HG02840 (cell line): ENCODE measurements around the gene TXNL4A.
A peak's percentile ranks its signal among the peaks of the same experiment; 100 is the strongest.
"Not testable (repeated sequence)": the region's sequence is repeated elsewhere in the genome, so short reads cannot be mapped to it uniquely, and the experiment has no call there.

Source experiments
- ATAC-seq: cut with Tn5 transposase; IDR thresholded peaks from one replicate; pipeline ENCODE4 v1.9.1; 2021; ENCODE audit warnings: mild to moderate bottlenecking, moderate library complexity, moderate number of reproducible peaks; ENCODE audit not compliant: unreplicated experiment, low FRiP score

The TXNL4A gene

DNA sequence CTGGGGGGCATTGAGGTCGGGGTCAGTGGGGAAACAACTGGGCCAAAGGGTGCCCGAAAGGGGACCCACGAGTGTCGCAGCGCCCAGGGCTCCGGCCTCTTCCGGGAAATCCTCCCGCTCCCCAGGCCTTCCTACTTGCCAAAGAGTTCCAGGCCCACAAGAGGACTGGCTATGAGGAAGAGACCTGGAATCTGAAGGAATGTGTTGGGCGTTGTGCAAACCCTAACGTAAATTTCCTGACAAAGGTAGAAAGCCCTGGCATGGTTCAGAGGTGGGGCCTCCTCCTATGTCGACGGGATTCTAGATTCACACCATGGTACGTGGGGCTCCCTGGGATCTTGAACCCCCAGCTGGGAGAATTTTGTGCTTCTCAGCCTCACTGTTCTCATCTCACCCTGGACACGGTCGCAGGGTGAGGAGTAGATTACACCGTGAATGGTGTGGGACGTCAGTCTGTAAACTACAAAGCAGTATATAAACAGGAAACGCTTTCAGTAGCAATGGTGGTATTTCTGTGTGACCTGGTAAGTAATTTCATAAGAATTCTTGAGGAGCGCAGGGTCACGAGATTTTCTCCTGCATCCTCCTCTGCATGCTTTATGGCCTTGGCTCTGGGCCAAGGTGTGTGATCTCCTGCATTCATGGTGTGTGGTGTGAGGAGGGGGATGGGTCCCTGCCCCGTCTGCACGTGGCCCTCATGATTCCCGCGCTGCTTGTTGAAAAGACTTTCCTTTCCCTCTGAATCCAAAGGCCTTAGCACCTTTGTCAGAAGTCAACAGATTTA is 23.1 kb downstream of the TXNL4A start:
- no peak for ATAC-seq

DNA sequence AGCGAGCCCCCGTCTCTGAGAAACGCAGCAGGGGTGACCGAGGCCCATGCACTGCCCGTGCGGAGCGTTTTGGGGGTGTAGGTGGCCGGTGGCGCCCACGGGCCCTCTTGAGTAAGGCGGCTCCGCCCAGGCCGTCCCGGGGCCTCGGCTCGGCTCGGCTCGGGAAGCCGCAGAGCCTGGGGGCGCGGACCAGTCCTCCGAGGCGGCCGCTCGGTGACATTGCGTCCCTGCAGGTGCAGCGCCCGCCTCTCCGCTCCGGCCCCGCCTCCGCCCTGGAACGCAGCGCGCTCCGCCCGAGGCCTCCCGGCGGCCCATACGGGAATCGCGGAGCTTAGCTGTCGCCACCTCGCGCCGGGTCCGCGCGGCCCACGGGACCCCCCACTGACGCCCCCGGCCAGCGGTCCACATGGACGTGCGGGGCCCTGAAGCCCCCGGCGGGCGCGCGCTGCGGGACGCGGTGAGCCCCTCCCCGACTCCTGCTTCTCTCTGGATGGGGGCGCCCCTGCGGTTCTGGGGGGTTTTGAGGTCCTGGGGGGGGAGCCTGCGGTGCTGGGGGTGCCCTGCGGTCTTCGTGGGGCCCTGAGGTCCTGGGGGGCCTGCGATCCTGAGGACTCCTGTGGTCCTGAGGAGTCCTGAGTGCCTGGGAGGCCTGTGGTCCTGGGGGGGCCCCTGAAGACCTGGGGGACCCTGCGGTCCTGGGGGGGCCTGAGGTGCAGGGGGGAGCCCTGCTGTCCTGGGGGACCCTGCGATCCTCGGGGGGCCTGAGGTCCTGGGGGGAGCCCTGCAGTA is 23.8 kb downstream of the TXNL4A start, which contains the start of gene HSBP1L1:
TSS of gene HSBP1L1 (plus strand) at position 314 of the 789 bp plus-strand sequence. CDS start at position 407, 93 bp downstream.
- ATAC-seq, result no peak

DNA sequence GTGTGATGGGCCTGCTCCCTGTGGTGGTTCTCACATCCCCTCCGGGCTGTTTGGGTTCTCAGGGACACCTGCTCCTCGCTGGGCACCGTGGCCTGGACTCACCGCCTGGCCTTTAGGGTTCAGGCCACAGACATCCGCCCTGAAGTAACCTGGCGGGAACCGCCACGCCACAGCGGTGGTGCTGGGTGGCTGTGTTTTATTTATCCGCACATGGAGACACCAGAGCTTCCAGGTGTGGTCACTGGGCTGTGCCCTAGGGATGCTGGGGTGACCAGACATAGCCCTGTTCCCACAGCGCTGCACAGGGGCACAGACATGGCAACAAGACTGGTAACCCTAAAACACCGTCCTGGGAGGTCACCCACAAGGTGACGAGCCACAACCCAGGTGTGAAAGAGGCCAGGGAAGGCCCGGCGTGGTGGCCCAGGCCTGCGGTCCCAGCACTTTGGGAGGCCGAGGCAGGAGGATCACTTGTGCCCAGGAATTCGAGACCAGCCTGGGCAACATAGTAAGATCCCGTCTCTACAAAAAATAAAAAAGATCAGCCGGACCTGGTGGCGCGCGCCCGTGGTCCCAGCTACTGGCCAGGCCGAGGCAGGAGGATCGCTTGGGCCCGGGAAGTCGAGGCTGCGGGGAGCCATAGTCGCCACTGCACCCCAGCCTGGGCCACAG is 24.6 kb downstream of the TXNL4A start:
- no peak for ATAC-seq

DNA sequence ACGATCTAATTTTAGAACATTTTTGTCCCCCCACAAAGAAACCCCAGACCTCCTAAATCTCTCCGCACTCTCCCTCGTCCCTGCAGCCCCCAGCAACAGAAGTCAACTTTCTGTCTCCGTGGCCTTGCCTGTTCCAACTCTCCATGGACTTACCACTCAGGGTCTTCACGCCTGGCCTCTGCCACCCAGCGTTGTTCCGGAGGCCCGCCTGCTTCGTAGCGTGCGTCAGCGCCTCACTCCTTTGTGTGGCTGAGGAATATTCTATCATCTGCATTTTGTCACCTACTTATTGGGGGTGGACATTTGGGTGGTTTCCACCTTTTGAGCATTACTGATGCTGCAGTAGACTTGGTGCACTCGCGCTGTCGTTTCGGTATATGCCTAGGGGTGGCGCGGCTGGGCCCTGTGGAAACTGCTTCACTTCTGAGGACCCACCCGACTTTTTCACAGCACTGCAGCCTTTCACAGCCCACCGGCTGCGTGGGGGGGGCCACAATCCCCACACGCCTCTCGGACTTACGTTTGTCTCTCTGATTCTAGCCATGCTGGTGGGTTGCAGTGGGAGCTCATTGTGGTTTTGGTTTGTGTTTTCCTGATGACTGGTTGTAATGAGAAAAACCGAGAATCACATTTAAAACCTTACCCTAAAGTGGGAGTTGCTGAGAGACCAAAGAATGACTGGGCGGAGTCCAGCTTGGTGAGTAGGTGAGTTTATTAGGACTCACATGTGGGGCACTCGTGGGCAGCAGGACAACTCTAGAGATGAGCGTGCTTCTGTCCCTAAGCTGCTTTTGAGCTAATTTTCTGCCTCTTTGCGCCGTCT is 25.3 kb downstream of the TXNL4A start:
- ATAC-seq, result peak; percentile 51

DNA sequence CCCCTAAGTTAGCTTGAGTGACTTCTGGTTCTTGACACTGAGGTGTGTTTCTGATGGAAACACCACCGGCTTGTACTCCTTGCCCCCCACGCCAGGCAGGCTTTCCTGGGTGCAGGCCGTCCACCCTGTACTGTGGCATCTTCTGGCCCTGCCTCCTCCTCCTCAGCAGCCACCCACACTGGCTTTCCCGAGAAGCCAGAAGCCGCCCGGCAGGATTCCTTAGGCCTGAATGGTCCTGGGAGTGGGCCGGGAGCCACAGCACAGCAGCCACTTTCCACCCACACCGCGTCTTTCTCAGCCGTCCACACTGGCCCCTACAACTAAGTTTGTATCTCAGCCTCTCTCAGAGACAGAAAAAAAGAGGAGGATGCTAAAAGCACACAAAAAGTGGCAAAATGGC is 26.1 kb downstream of the TXNL4A start:
- ATAC-seq, result no peak

DNA sequence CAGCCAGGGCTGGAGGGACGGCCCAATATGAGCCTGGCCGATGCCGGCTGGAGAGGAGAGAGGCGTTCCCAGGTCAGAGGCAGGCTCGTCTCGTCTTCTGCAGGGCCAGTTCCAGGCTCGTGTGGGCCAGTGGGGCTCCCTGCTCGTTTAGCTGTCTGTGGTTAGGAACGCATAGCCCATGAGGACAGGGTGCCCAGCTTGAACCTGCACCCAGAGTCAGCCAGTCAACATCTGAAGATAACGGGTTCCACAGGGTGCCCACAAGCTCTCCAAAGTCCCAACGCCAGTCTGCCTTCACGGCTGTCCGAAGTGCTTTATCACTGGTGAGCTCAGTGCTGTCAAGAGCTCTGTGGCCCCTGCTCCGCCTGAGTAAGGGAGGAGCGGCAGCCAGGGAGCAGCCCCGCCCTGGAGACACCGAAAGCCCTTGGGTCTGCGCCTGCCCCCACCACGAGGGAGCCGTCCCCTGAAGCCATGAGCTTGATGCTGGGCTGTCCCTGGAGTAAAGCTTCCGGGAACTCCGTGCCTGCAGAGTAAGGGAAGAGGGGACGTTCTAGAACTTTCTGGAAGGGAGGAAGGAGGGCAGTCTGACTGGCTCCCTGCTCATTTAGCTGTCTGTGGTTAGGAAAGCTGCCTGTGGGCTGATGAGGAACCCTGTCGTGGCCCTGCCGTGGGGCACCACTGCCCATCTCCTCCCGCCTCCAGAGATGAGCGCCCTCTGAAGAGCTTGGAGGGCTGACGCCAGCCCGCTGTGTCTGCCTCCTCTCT is 26.7 kb downstream of the TXNL4A start:
- no peak for ATAC-seq

DNA sequence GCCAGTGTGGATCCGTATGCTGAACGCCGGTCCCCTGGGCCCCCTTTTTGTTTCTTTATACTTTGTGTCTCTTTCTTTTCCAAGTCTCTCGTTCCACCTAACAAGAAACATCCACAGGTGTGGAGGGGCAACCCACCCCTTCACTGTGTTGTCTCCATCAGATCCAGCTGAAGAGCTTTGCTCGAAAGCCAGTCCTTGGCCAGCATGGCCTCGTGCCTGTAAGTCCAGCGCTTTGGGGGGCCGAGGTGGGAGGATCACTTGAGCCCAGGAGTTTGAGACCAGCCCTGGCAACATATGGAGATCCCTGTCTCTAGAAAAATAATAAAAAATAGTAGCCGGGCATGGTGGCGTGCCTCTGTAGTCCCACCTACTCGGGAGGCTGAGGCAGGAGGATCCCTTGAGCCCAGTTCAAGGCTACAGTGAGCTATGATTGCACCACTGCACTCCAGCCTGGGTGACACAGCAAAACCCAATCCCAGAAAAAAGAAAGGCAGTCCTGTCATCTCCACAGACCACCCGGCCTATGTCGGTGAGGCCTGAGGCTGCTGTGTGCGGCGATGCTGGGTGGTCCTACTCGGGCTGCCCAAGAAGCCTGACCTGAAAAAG is 27.3 kb downstream of the TXNL4A start:
- ATAC-seq, result no peak

DNA sequence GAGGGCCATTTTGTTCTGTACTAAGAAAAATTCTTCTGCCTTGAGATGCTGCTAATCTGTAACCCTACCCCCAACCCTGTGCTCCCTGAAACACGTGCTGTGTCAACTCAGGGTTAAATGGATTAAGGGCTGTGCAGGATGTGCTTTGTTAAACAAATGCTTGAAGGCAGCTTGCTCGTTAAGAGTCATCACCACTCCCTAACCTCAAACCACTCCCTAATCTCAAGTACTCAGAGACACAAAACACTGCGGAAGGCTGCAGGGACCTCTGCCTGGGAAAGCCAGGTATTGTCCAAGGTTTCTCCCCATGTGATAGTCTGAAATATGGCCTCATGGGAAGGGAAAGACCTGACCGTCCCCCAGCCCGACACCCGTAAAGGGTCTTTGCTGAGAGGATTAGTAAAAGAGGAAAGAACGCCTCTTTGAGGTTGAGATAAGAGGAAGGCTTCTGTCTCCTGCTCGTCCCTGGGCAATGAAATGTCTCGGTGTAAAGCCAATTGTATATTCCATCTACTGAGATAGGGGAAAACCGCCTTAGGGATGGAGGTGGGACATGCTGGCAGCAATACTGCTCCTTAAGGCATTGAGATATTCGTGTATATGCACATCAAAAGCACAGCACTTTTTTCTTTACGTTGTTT is 28.1 kb downstream of the TXNL4A start:
- not testable (repeated sequence) for ATAC-seq

DNA sequence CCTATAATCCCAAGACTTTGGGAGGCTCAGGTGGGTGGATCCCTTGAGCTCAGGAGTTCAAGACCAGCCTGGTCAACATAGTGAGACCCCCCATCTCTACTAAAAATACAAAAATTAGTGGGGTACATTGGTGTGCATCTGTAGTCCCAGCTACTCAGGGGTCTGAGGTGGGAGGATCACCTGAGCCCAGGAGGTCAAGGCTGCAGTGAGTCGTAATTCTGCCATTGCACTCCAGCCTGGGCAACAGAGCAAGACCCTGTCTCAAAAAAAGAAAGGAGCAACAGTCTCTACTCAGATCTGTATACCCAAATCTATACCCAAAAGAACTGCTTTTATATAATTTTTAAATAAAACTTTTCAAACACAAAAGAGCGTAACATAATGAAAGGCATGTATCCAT is 29.4 kb downstream of the TXNL4A start:
- no peak for ATAC-seq

DNA sequence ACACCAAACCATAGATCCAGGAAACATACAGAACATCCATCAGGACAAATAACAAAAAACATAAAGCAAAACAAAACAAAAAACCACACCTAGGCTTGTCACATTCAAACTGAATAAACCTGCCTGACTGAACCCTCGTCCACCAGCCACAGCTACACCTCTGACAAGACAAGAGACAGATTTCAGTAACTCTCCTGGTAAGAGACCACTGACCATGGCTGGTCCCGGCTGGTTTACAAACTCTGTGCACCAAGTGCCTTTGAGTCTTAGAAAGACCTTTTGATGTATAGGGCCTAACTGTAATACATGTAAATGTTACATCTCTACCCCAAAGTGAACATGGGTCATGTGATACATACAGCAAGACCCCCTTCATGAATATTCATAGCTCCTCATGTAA is 32.1 kb downstream of the TXNL4A start:
- no peak for ATAC-seq

DNA sequence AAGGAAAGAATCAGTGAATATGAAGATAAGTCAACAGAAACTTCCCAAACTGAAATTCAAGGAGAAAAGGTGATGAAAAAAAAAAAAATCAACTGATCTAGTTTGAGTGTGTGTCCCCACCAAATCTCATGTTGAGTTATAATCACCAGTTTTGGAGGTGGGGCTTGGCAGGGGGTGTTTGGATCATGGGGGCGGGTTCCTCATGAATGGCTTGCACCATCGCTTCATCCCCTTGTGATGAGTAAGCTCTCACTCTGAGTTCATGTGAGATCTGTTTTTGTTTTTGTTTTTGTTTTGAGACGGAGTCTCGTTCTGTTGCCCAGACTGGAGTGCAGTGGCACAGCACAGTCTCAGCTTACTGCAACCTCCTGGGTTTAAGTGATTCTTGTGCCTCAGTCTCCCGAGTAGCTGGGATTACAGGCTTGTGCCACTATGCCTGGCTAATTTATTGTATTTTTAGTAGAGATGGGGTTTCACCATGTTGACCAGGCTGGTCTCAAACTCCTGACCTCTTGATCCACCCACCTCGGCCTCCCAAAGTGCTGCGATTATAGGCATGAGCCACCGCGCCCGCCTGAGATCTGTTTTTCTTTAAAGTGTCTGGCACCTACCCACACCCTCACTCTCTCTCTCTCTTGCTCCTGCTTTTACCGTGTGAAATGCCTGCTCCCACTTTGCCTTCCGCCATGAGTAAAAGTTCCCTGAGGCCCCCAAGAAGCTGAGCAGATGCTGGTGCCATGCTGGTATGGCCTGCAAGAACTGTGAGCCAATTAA is 32.9 kb downstream of the TXNL4A start:
- no peak for ATAC-seq

DNA sequence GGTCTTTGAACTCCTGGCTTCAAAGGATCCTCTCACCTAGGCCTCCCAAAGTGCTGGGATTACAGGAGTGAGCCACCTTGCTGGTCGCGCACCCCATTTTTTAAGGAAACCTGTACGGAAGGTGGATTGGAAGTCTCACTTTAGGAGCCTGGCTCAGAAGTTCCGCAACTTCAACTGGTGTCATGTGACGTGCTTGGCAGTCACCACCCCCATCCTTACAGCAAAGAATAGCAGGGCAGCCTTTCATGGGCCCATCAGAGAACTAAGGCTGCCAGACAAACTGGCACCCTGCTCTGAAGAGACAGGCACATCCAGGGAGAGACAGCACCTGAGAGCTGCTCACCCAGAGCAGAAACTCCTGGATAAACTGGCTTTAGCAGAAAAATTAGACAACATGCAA is 33.6 kb downstream of the TXNL4A start:
- ATAC-seq, result no peak

DNA sequence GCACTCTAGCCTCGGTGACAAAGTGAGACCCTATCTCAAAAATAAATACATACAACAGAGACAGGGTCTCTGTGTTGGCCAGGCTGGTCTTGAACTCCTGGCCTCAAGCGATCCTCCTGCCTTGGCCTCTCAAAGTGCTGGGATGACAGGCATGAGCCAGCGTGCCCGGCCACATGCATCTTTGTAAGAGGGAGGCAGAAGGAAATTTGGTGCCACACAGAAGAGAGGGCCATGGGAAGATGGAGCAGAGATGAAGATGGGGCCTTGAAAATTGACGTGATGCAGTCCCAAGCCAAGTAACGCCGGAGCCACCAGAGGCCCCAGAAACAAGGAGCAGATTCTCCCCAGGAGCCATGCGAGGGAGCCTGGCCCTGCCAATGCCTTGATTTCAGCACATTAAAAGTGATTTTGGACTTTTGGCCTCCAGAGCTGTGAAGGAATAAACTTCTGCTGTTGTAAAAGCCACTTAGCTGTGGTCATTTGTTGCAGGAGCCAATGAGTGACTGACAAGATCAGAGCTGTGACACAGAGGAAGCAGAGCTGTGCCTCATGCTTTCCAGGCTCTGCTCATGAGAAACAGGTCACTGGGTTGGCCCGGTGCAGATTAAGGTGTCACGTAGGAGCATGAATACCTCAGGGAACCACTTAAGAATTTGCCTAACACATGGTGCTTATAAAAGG is 34.3 kb downstream of the TXNL4A start:
- no peak for ATAC-seq

DNA sequence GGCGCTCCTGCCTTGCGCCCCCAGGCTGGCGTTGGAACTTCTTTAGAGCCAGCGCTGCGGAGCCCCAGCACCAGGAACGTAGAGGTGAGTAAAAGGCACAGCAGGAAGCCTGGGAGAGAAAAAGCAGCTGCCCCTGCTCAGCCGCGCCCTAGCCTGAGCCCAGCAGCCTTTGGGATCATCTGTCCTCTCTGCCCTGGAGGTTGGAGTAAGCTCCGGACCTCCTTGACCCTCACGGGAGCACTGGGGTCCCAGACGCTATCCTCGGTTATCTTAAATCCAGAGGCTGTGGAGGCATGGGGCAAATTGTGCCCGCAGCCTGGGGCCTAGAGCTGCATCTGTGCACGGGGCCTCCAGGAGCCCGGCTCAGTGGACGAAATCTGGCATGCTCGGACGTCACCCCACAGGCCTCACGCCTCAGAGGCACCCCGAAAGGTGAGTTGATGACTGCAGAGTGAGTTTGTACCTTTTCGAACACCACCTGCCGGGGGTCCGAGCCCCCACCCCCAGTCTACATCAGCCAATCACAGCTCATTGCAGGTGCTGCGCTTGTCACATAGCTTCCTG is 35.3 kb downstream of the TXNL4A start:
- ATAC-seq, result no peak

DNA sequence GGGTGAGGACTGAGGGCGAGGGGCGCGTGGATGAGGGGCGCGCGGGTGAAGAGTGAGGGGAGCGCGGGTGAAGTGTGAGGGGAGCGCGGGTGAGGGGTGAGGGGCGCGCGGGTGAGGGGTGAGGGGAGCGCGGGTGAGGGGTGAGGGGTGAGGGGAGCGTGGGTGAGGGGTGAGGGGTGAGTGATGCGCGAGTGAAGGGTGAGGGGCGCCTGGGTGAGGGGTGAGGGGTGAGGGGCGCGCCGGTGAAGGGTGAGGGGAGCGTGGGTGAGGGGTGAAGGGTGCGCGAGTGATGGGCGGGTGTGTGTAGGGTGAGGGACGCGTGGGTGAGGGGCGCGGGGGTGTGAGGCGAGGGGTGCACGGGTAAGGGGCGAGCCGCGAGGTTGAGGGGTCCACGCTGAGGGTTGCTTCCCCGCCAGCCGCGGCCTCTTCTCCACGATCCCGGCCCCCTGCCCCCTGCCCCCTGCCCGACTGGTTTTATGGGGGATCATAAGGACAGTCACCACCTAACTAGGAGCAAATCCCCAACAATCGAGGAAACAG is 35.8 kb downstream of the TXNL4A start:
- ATAC-seq, result no peak

DNA sequence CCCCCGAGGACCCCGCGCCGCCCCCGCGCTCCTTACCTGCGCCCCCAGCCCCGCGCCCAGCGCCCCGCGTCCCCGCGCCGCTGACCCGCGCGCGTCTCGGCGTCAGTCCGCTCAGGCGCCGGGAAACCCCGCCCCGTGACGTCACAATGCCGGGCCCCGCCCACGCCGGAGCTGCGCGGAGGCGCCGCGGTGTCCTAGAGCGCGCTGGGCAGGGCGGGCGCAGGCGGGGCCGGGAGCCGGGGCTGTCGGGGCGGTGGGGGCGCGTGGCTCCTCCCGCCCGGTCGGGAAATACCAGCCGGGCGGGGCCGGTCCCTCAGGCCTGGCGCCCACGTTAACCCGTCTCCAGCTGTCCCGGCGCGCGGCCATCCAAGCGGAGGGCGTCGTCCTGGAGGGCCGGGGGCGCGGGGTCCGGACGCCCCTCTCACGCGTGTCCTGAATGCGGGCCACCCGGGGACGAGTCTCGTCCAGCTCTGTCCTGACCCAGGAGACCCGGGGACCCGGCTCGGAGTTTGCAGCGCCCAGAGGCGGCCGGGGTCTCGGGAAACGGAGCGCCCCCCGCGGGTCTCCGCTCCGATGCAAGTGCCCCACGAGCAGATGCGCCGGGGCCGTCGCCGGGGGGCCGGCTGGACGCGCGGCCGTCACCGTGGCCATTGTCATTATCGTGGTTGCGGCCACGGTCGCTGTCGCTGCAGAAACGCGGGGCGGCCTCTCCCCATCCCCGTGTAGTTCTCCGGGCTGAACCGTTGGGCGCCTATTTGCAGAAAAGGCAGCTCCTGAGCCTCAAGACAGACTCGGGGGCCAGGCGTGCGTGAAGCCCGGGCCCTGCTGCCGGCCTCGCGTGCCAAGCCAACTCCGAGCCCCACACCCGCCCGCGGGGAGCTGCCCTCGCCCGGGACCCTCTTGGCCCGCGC is 36.6 kb downstream of the TXNL4A start, which contains the start of gene SLC66A2:
TSS of gene SLC66A2 (minus strand) at position 109 of the 911 bp plus-strand sequence. CDS start 727 bp downstream, outside the sequence.
- peak; percentile 69 for ATAC-seq
